Nucleus accumbens (tissue), 56 donors: ENCODE measurements around the gene WWC2.

ENCODE experiments used
- DNase-seq, 56 donors: peaks; one replicate each; lab custom pipeline; 2025; lab: John Stamatoyannopoulos, UW

WWC2 gene

DNA sequence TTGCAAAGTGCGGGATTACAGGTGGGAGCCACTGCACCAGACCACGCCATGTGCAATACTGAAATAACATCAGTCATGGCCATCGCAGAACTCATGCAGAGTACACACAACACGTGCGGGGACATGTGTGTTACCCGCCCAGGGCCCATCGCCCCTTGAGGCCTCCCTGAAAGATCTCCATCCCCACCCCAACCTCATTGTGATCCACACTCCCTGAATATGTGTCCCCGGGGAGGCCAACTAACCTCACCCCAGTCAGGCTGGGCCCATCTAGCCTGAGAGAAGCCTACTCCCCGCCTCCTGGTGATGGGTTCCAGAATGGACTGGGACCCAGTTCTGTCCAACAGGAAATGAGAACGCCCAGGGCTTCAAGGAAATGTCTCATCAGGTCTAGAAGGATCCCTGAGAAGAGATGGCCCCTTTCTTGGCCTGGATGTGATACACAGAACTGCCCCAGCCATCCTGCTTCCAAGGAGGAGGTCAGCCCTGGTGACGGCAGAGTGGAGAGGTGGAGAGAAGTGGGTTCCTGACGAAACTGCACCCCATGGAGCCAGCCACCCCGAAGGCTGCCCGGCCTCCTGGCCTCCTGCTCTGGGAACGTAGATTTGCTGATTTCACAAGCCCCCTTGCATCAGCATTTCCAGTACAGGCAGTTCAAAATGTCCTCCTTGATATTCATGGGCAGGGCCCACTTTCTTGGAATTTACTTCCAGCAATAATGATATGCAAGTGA, 245.6 kb downstream of the WWC2 start:
- DNase-seq = no peak

DNA sequence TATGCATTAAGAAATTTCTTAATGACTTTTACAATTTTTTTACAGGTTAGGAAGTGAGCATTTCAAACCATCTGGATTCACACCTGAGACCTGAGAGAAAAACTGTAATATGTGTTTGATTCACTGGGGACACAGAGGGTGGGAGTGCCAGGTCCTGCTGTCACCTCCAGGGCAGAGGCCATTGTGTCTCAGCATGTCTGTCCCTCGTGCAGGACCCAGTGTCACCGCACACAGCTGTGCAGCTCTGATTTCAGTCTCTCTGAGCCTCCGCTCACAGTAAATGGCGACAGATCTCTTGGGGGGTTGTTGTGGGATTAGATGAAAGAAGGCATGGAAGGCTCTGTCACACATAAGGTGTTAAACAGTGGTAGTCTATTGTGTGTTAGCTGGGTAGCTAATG, 246.2 kb downstream of the WWC2 start:
- no peak for DNase-seq

DNA sequence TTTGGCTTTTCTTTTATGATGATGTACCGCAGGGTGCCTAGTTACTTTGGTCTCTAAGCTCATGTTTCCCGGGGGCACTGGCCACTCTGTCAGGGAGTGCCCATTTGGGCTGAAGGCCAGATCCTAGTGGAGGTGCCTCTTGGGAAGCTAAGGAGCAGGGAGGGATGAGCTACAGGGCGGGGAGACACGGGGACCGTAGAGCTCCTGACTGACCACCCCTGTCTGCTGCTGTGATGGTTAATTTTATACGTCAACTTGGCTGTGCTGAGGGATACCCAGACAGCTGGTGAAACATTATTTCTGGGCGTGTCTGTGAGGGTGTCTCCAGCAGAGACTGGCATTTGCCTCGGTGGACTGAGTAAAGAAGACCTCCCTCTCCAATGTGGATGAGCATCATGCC, 248.1 kb downstream of the WWC2 start:
- no peak for DNase-seq

DNA sequence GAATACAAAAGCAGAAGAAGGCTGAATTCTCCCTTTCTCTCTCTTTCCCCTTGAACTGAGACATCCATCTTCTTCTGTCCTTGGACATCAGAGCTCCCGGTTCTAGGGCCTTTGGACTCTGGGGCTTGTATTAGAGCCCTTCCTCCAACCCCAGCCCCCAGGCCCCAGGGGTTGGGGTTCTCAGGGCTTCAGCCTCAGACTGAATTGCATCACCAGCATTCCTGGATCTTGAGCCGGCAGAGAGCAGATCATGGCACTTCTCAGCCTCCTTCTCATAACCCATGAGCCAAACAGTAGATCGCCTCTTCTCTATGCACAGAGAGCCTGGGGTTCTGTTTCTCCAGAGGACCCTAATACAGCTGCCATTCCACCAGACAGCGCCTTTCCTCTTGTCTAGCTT, 248.5 kb downstream of the WWC2 start:
- DNase-seq = no peak

DNA sequence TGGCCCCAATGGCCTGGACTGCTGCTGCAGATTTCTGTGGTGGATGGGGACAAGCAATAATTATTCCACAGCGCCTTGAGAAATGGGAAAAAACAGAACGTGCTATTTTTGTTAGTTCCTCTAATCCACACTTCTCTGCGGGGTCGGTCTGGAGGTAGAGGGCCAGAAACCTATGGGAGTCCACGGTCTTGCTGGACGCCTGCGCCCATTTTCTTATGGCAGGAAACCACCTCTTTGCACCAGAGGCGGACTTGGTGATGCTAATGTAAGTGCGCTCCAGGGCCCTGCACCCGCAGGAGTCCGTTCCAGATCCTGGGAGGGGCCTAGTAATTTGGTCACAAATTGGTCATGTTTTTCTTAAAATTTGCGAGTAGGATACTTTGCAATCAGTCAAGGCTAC, 249.1 kb downstream of the WWC2 start:
- no peak for DNase-seq

DNA sequence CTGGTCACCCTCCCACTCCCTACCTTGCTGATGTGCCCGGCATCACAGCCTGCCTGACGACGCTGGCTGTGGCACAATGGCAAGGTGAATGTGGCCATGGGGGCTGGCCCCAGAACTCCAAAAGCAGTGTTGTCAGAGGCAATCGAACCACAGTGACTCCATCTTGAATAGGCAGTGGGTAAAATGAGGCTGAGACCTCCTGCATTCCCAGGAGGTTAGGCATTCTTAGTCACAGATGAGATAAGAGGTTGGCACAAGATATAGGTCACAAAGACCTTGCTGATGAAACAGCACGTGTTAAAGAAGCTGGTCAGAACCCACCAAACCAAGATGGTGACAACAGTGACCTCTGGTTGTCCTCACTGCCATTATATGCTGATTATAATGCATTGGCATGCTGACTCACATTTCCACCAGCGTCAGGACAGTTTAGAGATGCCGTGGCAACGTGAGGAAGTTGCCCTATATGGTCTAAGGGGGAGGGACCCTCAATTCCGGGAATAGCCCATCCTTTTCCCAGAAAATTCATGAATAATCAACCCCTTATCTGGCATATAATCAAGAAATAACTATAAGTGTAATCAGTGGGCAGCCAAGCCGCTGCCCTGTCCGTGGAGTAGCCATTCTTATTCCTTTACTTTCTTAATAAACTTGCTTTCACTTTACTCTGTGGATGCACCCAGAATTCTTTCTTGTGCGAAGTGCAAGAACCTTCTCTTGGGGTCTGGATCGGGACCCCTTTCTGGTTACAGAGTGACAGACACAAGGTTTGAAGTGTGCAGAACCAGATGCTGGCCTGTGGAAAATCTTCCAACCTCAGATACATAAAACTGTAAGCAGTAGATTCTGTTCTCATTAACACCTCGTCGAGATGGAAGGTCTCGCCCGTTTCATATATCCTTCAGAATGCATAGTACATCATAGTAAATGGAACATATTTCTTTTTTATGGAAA, 249.9 kb downstream of the WWC2 start:
- no peak for DNase-seq

DNA sequence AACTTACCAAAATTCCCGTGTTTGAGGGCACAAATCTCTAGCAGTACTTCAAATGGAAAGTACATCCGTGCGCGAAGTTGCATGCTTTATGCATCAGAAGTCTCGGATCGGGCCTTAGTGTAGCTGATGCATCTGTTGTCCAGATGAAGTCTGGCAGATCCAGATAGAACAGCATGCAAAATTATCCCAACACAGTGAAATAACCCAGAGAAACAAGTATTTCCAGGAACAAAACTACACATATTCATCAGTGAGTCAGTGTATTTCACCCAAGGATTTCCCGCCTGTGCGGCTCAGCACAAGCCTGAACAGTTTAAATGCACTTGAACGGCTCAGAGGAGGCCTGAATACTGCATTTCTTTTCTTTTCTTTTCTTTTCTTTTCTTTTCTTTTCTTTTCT, 250.6 kb downstream of the WWC2 start:
- DNase-seq = no peak

DNA sequence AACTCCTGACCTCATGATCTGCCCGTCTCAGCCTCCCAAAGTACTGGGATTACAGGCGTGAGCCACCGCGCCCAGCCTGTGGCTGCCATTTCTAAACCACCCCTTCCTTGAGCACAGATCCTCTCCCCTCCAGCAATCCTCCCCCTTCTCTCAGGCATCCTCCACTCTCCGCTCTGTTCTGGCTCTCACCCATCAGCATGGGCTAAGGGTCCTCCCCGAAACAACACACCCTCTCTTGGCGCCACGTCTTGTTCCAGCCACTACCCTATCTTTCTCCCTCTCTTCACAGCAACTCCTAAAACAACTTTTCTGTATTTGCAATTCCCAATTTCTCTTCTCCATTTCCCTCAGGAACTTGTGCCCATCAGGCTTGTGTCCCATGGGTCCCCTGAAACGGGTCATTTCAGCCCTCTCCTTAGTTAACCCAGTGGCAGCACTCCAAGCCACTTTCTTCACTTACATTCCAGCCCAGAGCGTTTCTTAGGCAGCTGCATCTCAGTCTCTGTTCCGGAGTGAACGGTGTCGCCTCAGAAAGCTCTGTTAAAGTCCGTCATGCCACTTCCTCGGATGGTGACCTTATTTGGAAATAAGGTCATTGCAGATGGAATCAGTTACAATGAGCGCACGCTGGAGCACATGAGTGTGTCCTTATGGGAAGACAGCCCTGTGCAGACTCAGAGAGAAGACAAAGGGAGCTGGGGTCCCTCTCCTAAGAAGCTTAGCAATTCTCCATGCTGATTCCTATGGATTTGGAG, 251.4 kb downstream of the WWC2 start:
- no peak for DNase-seq

DNA sequence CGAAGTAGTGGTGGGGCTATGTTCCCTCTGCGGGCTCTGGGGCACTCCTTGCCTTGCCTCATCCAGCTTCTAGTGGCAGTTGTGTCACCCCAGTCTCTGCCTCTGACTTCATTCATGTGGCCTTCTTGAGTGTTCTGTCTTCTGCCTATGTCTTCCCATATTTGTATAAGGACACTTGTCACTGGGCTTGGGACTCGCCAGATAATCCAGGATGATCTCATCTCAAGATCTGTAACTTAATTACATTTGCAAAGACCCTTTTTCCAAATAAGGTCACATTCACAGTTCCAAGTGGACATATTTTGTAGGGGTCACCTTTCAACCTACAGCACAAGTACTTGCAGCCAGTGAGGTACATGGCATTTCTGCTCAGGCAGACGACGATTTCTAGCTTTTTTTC, 253.5 kb downstream of the WWC2 start:
- no peak for DNase-seq

DNA sequence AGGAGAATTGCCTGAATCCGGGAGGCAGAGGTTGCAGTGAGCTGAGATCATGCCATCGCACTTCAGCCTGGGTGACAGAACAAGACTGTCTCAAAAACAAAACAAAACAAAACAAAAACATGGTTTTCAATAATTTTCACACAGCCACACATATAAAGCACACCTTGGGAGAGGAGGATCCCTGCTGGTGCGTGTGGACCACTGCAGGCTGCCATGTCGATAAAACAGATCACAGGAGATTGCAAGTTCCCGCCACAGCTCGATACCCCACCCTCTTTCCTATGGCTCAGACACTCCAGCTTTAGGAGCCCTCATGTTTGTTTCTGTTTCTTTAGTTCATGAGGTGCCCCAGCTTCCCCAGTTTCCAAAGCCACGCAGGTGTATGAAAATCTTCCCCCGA, 254.5 kb downstream of the WWC2 start:
- DNase-seq = no peak

DNA sequence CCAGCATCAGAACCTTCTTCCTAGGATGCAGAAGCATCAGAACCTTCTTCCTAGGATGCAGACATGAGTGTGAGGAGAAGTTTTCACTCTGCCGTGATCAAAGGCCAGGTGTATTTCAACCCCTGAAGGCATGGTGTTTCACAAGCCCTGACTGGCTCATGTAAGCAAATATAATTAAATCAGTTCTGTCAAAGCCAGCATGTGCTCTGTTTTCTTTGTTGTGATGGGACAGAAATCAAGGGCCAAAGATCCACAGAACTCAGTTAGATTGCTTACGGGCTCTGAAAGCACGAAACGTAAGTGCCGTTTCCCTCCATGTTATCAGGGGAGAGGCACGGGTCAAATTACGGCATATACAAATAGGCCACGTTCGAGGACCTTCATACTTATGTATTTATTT, 255.2 kb downstream of the WWC2 start:
- DNase-seq = no peak

DNA sequence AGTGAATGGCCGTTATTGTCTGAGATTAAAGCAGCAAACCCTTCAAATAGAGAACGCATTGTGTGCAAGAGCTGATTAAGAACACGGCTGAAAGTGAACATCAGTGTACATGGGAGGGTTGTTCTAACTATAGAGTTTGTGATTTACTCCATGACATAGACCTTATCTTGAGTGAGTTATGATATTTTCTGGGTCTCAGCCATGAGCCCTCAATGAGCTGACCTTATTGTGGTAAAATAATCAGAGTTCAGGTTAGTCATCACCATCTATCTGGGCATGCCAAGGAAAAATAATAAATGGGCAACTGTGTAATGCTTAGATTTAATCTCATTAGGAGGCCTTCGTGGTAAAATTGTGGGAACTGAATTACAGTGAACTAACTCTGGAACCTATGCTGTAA, 256.3 kb downstream of the WWC2 start:
- DNase-seq = no peak

DNA sequence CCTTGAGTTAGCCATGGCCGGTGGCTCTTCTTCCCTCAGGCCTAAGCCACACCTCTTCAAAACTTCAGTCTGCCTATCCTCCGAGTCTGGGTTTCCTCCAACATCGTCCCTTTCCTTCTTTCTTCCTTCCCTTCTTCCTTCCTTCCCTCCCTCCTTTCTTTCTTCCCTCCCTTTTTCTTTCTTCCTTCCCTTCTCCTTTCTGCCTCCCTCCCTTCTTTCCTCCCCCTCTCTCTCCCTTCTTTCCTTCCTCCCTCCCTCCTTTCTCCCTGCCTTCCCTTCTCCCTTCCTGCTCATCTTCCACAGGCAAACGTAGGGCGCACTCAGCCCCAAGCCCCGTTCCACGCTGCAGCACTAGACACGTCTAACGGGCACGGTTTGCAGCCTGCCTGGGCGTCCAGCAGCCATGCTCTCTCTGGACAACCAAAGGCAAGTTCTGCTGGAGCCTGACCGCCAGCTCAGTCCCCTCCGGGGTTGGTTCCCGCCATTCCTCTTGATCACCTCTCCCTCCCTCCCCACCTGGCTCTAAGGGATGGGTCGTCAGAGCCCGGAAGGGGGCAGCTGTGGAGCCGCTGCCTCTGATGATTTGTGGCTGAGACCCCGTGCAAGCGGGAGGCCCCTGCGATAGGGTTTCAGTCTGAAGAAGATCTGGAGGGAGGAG, 257.2 kb downstream of the WWC2 start:
- DNase-seq = no peak

DNA sequence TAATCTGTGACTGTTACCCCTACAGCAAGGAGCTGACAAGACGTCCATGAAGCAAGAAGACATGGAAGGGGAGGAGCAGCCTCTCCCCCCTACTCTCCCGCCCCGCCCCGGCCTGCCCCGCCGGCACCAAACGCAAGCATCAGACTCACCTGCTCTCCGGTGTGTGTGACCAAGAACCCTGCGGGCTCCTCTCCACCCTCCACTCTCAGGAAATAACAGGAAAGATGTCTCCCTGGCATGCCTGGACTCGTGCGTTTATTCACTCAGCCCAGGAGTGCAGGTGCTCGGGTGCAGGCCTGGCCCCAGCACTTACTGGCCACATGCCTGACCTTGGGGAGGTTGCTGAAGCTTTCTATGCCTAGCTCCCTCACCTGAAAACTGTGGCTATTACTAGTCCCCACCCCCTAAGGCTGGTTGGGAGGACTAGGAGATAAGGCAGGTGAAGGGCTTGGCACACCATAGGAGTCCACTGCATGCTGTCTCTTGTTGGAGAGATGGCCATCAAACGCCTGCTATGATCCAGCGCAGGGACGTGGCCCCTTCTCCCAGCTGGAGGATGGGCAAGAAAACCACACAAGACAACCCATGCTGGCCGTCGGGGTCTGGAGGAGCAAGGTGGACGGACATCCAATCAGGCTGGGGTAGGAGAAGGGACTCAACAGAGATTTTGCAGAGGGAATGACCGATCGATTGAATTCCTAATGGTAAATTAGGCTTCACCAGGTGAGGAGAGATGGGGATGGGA, 258.0 kb downstream of the WWC2 start:
- no peak for DNase-seq

DNA sequence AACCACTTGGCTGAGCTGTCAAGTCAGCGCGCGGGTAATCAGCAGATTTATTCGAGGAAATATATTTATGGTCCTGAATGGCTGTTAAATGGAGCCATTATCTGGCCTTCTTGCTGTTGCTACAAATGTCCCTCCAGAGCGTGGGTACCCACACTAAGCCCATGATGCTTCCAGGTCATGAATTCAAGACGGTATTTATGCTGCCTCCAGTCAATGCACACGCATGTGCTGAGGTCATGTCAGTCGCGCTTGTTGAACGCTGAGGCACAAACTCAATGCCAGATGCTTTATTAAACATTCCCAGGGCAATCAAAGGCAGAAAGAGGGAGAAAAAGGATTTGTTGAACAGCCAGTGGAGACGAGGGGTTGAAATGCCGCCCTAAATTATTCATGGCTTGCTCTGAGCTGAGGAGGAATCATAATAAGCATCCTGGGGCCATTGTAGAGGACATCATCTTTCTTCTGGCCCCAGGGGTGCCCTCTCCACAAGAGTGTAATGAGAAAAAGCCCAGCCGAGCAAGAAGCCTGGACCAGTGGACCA, 259.2 kb downstream of the WWC2 start:
- no peak for DNase-seq

DNA sequence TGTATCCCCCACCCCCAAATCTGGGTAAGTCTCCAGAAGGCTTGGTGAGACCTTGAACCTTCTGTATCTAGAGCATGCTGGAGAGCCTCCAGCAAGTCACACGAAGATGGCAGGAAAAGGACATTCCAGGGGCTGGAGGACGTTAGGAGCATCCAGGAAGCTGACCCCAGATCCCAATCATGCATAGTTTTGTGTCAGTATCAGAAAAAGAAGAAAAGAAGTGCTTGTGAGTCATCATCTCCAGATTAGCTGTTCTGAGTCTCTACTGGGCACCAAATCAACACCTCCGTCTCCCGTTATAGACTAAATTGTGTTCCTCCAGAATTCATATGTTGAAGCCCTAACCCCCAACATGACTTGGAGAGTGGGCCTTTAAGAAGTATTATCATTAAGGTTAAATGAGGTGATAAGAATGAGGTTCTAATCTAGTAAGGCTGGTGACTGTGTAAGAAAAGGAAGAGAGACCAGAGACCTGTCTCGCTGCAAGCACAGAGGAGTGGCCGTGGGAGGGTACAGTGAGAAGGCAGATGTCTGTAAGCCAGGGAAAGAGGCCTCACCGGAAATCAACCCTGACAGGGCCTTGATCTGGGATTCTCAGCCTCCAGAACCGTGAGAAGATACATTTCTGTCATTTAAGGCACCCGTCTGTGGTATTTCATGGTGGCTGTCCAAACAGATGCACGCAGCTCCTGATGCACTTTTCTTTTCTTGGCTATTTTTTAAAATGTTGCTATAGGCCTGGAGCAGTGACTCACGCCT, 261.3 kb downstream of the WWC2 start:
- DNase-seq = no peak

DNA sequence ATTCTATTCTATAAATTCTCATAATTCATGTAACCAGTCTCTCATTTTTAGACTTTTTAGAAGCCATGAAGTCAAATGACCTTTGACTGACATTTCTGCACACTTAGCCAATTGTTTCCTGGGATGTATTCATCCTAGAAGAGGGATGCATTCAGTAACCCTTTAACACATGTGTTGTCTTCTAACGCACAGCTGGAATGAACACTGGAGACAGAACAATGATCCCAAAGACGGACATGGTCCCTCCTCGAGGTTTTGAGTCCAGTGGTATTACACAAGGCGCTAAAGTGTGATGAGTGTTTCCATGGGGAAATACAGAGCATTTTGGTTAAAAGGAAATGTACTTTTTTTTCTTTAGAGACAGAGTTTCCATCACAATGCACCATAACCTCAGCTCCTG, 263.0 kb downstream of the WWC2 start:
- DNase-seq = no peak

DNA sequence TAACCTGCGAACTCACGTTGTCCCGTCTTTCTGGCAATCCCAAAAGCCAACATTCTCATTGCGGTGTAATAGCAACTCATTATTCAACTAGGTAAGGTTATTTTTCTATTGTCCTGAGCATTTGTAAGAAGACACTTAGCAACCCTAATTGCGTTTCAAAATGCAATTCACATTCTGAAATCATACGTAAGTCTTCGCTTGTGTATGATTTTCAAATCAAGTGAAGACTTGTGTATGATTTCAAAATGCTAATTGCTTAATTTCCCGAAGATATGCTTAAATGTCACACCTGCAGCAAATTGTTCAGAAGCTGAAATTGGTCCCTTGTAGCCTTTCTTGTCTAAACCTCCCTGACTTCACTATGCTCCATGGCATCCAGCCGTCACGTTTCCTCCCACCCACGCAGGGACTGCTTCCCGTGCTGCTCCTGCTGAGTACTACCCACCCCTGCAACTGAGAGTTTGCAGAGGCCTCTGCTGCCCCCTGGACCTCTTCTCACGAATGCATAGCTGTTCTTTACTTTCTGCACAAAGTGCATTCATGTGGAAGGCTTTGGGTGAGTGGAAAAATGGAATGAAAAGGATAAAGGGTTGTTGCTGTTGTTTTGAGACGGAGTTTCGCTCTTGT, 264.0 kb downstream of the WWC2 start:
- peak in 3 of 56 donors; percentile 3 to 22 (median 9) for DNase-seq
